Keratinocyte (primary cell): ENCODE data around the gene SLC7A6.

ENCODE experiments used
- CTCF ChIP-seq, 3 experiments: IDR thresholded peaks in 1 of 3; conservative IDR thresholded peaks in 1 of 3; optimal IDR thresholded peaks in 1 of 3; 2 replicates in 2 of 3; 3 replicates in 1 of 3; pipeline versions ENCODE3 to v1.5.1; 2011; ENCODE audit warnings: low read length in 3 of 3, mild to moderate bottlenecking in 3 of 3, moderate library complexity in 2 of 3, control low read depth in 1 of 3, inconsistent platforms in 1 of 3; ENCODE audit not compliant: insufficient read depth in 2 of 3; ENCODE audit errors: extremely low read depth in 1 of 3
- EZH2 ChIP-seq: IDR thresholded peaks from one replicate; pipeline ENCODE4 v1.6.1; 2012; ENCODE audit warnings: inconsistent platforms, mild to moderate bottlenecking, low read length, moderate library complexity

- TF ChIP-seq CTCF (optimal IDR thresholded peaks at IDR 0.05 in 1 of 3, IDR thresholded peaks at IDR 0.05 in 1 of 3, conservative IDR thresholded peaks at IDR 0.05 in 1 of 3; ENCODE audit: extremely low read depth in 1 of 3, insufficient read depth in 2 of 3, low read length in 3 of 3) = no peak
- TF ChIP-seq EZH2 = no peak
Measured at GRCh38 chr16:68265078-68265920, 973 bp downstream of the SLC7A6 start.
